Medulla oblongata (tissue), 1 donor: ENCODE results near the gene MBD1.
"Not testable (repeated sequence)": the region's sequence is repeated elsewhere in the genome, so short reads cannot be mapped to it uniquely, and the experiment has no call there.

Experiments
- DNase-seq: peaks from one replicate; pipeline ENCODE4 v3.0.0-alpha.2; 2015; ENCODE audit errors: extremely low spot score

MBD1 gene

GRCh38 chr18:50289108-50289443 lies 7.8 kb upstream of the MBD1 start:
- no peak for DNase-seq

GRCh38 chr18:50288348-50289107 lies 7.2 kb upstream of the MBD1 start:
- not testable (repeated sequence) for DNase-seq

- peak; percentile 99 for DNase-seq
Observed at GRCh38 chr18:50287441-50288347, 6.4 kb upstream of the MBD1 start, which contains the start of gene CXXC1. TSS of gene CXXC1 (minus strand) at chr18:50287692. CDS start at chr18:50287589, 103 bp downstream.

GRCh38 chr18:50287028-50287440 lies 5.7 kb upstream of the MBD1 start:
- DNase-seq, result peak; percentile 52

GRCh38 chr18:50286391-50287027 lies 5.2 kb upstream of the MBD1 start:
- DNase-seq, result peak; percentile 30

- DNase-seq, result no peak
Observed at GRCh38 chr18:50285631-50286321, 4.5 kb upstream of the MBD1 start.

GRCh38 chr18:50285071-50285470 lies 3.7 kb upstream of the MBD1 start:
- no peak for DNase-seq

- no peak for DNase-seq
Observed at GRCh38 chr18:50284255-50284885, 3.0 kb upstream of the MBD1 start.

GRCh38 chr18:50283469-50284209 lies 2.3 kb upstream of the MBD1 start:
- no peak for DNase-seq

- no peak for DNase-seq
Observed at GRCh38 chr18:50282521-50283335, 1.4 kb upstream of the MBD1 start.

GRCh38 chr18:50281972-50282520 lies 723 bp upstream of the MBD1 start:
- DNase-seq, result no peak

GRCh38 chr18:50280707-50281294 lies 522 bp downstream of the MBD1 start:
- no peak for DNase-seq

GRCh38 chr18:50279752-50280151 lies 1.6 kb downstream of the MBD1 start:
- DNase-seq, result no peak

- no peak for DNase-seq
Observed at GRCh38 chr18:50277942-50278341, 3.4 kb downstream of the MBD1 start.

- no peak for DNase-seq
Observed at GRCh38 chr18:50276452-50276851, 4.9 kb downstream of the MBD1 start.

- no peak for DNase-seq
Observed at GRCh38 chr18:50275503-50276036, 5.8 kb downstream of the MBD1 start.

- no peak for DNase-seq
Observed at GRCh38 chr18:50274941-50275340, 6.4 kb downstream of the MBD1 start.

- no peak for DNase-seq
Observed at GRCh38 chr18:50274044-50274442, 7.3 kb downstream of the MBD1 start.
